Endothelial cell of umbilical vein (primary cell): ENCODE measurements around the gene ATP8A2.

Source experiments
- JUN ChIP-seq: IDR thresholded peaks from 2 replicates; pipeline ENCODE4 v1.6.1; 2011; ENCODE audit warnings: borderline replicate concordance, low read depth; ENCODE audit not compliant: insufficient read length, insufficient read depth
- POLR2AphosphoS5 ChIP-seq: IDR thresholded peaks from 2 replicates; pipeline ENCODE4 v1.6.1; 2012; ENCODE audit warnings: low read depth, mild to moderate bottlenecking, control low read depth, low read length, moderate library complexity; ENCODE audit not compliant: insufficient read depth
- TF ChIP-seq, protein P1 (sequence below), 2 donors: IDR thresholded peaks; 1 replicate in 1 of 2; 2 replicates in 1 of 2; pipeline ENCODE4 v1.5.1; 2011; ENCODE audit warnings: low read length in 2 of 2, mild to moderate bottlenecking in 2 of 2, moderate library complexity in 2 of 2, control low read depth in 1 of 2, inconsistent platforms in 1 of 2, low read depth in 1 of 2; ENCODE audit not compliant: insufficient read depth in 1 of 2; ENCODE audit errors: extremely low read depth in 1 of 2

DNA sequence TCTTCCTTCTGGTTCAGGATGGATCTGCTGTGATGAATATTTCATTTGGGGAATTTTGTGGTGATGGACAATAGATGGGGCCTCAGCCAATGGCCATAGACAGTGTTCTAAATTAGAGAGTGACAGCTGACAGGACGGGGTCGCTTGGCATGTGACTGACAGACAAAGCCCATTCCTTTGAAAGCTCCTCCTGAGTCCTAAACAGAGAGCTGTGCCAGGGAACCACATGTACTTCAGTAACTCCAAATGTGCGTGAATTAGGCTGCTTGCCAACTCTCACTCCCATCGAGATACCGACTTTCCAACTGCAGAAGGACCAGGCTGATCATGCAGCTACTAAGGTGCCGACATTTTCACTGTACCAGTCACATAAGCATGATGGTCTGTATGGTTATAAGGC, 492.3 kb downstream of the ATP8A2 start:
- TF ChIP-seq JUN (no peak), POLR2AphosphoS5 (no peak)
- TF ChIP-seq, protein P1, sequence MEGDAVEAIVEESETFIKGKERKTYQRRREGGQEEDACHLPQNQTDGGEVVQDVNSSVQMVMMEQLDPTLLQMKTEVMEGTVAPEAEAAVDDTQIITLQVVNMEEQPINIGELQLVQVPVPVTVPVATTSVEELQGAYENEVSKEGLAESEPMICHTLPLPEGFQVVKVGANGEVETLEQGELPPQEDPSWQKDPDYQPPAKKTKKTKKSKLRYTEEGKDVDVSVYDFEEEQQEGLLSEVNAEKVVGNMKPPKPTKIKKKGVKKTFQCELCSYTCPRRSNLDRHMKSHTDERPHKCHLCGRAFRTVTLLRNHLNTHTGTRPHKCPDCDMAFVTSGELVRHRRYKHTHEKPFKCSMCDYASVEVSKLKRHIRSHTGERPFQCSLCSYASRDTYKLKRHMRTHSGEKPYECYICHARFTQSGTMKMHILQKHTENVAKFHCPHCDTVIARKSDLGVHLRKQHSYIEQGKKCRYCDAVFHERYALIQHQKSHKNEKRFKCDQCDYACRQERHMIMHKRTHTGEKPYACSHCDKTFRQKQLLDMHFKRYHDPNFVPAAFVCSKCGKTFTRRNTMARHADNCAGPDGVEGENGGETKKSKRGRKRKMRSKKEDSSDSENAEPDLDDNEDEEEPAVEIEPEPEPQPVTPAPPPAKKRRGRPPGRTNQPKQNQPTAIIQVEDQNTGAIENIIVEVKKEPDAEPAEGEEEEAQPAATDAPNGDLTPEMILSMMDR (IDR thresholded peaks at IDR 0.05; ENCODE audit: extremely low read depth in 1 of 2, insufficient read depth in 1 of 2, low read depth in 1 of 2, low read length in 2 of 2): no peak
